PC-9 (cell line): Measurements from ENCODE around the gene TMEM18.

ENCODE experiments used
- CTCF ChIP-seq: fragments of 200-600 bp; sonication (generic); conservative IDR thresholded peaks from 2 replicates; pipeline ENCODE4 v1.6.1; 2017; ENCODE audit warnings: mixed run types, antibody characterized with exemption, mild to moderate bottlenecking, moderate library complexity
- EZH2 ChIP-seq: fragments of 200-600 bp; sonication (generic); IDR thresholded peaks from 2 replicates; pipeline ENCODE4 v1.8.0; 2017; ENCODE audit warnings: antibody characterized with exemption, low read depth

GRCh38 chr2:660586-661359 is 16.4 kb downstream of the TMEM18 start:
- no peak for TF ChIP-seq CTCF
- TF ChIP-seq EZH2: no peak
